ENCODE measurements around the gene INPP4A. TPM values are rescaled to one million over a fixed set of nuclear protein-coding genes. Genes with fewer than 3 reads are reported as not detected.

INPP4A gene
- total and polyA plus RNA-seq, 9 of the 15 experiments (the other 6 are each of a cell fraction or from before 2014, with no cell fraction given): 1.8 to 15.7 (median 8.3) TPM

- DNase-seq (ENCODE audit: extremely low read depth in 1 of 4, low spot score in 3 of 4): no peak
- Histone ChIP-seq H3K79me2 (ENCODE audit: control insufficient read depth, insufficient read depth, low read length) (peaks cover 64% of the 10 kb centered on the region), H3K9me3 (replicated peaks; ENCODE audit: control insufficient read depth, insufficient read depth, low read depth, low read length) (no peaks in the 10 kb centered on the region), H2AFZ (ENCODE audit: low read depth, low read length) (no peak overlapping the region), H3K36me3 (ENCODE audit: control insufficient read depth, insufficient read depth, low read length) (peaks cover 60% of the 10 kb centered on the region), H3K27ac (ENCODE audit: extremely low read depth, low read depth, low read length) (no peak overlapping the region), H3K9me1 (ENCODE audit: control insufficient read depth, insufficient read depth, low read length) (peaks cover 5% of the 10 kb centered on the region), H3K4me3 (no peak overlapping the region), H3K27me3 (ENCODE audit: control insufficient read depth in 2 of 2, insufficient read depth in 2 of 2, low read length in 2 of 2) (no peaks in the 10 kb centered on the region), H3K4me2 (ENCODE audit: insufficient read depth, low read length) (no peak overlapping the region; the same call in 1 of the 2 replicates), H3K9ac (ENCODE audit: insufficient read depth in 1 of 2, low read depth in 2 of 2, low read length in 2 of 2) (0 out of 4 replicates have a peak overlapping the region, but pooled peaks of 1 of the 2 experiments have one; percentile 61), H4K20me1 (replicated peaks; ENCODE audit: control insufficient read depth, insufficient read depth, low read length) (no peaks in the 10 kb centered on the region; the same call in 1 of the 2 replicates), H3K4me1 (replicated peaks in 1 of 2; ENCODE audit: control insufficient read depth in 2 of 2, insufficient read depth in 2 of 2, low read length in 2 of 2) (peaks cover 17 to 28% of the 10 kb centered on the region in 2 experiments)
- CTCF ChIA-PET (ENCODE audit: low intra/inter-chr PET ratio): no interaction called here
- intact Hi-C loops (cut with micrococcal nuclease) (no loop called here), in situ Hi-C loops (cut with MboI) (no loop called here)
- BruUV-seq (replicated peaks): no TSS peak
- WGBS (ENCODE audit: insufficient coverage, low coverage, missing lambda C conversion rate): 86% methylated on average over 6 of the region's 7 CpGs
- POLR2A ChIA-PET: interaction anchor here (1.2 to 1.4 kb wide), 3 partner anchors 10 to 46 kb away, joined by 3 read pairs; no protein-coding TSS in a partner anchor
- FAIRE-seq: no peak
- no peak for TF ChIP-seq RAD21 (CRISPR knock-in tag; conservative IDR thresholded peaks at IDR 0.05 in 1 of 2, IDR thresholded peaks at IDR 0.05 in 1 of 2)
- no peak for ATAC-seq
Measured at GRCh38 chr2:98606431-98606830, 161.8 kb downstream of the INPP4A start.

- peak overlapping the region; percentile 99 for H3K4me3 ChIP-seq
- no peak for FAIRE-seq
Measured at GRCh38 chr2:98607104-98607503, 162.4 kb downstream of the INPP4A start.

More at GRCh38 chr2:98607104-98607503, 162.4 kb downstream of the INPP4A start:
- ATAC-seq (no peak), DNase-seq (ENCODE audit: extremely low read depth in 1 of 4, low spot score in 3 of 4) (no peak)
- Histone ChIP-seq H4K20me1 (replicated peaks; ENCODE audit: control insufficient read depth, insufficient read depth, low read length) (no peaks in the 10 kb centered on the region; the same call in 1 of the 2 replicates), H3K79me2 (ENCODE audit: control insufficient read depth, insufficient read depth, low read length) (peaks cover 64% of the 10 kb centered on the region), H3K4me1 (replicated peaks in 1 of 2; ENCODE audit: control insufficient read depth in 2 of 2, insufficient read depth in 2 of 2, low read length in 2 of 2) (peaks cover 17 to 28% of the 10 kb centered on the region in 2 experiments), H3K9me3 (replicated peaks; ENCODE audit: control insufficient read depth, insufficient read depth, low read depth, low read length) (no peaks in the 10 kb centered on the region), H3K4me2 (ENCODE audit: insufficient read depth, low read length) (peak overlapping the region; percentile 99), H3K9ac (ENCODE audit: insufficient read depth in 1 of 2, low read depth in 2 of 2, low read length in 2 of 2) (peak overlapping the region in 1 of 2 experiments; percentile 94; a peak in 3 of 4 replicates), H2AFZ (ENCODE audit: low read depth, low read length) (no peak overlapping the region), H3K9me1 (ENCODE audit: control insufficient read depth, insufficient read depth, low read length) (peaks cover 5% of the 10 kb centered on the region), H3K27me3 (ENCODE audit: control insufficient read depth in 2 of 2, insufficient read depth in 2 of 2, low read length in 2 of 2) (no peaks in the 10 kb centered on the region), H3K27ac (ENCODE audit: extremely low read depth, low read depth, low read length) (no peak overlapping the region), H3K36me3 (ENCODE audit: control insufficient read depth, insufficient read depth, low read length) (peaks cover 59% of the 10 kb centered on the region)
- 39% methylated on average over 6 of the region's 6 CpGs for WGBS (ENCODE audit: insufficient coverage, low coverage, missing lambda C conversion rate)
- intact Hi-C loops (cut with micrococcal nuclease): no loop called here
- in situ Hi-C loops (cut with MboI): no loop called here
- ChIA-PET CTCF (ENCODE audit: low intra/inter-chr PET ratio) (no interaction called here), POLR2A (interaction anchor here (1.2 to 1.4 kb wide), 4 partner anchors 11 to 125 kb away, joined by 3 read pairs; no protein-coding TSS in a partner anchor)
- no TSS peak for BruUV-seq (replicated peaks)
- TF ChIP-seq TAF15 (IDR thresholded peaks at IDR 0.05; ENCODE audit: low read depth, low read length) (no peak), GTF2B (IDR thresholded peaks at IDR 0.05; ENCODE audit: extremely low read depth, insufficient read length) (no peak), SNAPC5 (CRISPR knock-in tag; IDR thresholded peaks at IDR 0.05) (no peak), KDM1A (IDR thresholded peaks at IDR 0.05) (no peak), ZNF134 (CRISPR knock-in tag; conservative IDR thresholded peaks at IDR 0.05) (no peak)
